Kidney capillary endothelial cell (primary cell): Measurements from ENCODE around the gene MYO16.

Source experiments
- DNase-seq: peaks from one replicate; pipeline ENCODE4 v3.0.0-alpha.2; 2018; ENCODE audit warnings: low spot score

Gene MYO16

DNA sequence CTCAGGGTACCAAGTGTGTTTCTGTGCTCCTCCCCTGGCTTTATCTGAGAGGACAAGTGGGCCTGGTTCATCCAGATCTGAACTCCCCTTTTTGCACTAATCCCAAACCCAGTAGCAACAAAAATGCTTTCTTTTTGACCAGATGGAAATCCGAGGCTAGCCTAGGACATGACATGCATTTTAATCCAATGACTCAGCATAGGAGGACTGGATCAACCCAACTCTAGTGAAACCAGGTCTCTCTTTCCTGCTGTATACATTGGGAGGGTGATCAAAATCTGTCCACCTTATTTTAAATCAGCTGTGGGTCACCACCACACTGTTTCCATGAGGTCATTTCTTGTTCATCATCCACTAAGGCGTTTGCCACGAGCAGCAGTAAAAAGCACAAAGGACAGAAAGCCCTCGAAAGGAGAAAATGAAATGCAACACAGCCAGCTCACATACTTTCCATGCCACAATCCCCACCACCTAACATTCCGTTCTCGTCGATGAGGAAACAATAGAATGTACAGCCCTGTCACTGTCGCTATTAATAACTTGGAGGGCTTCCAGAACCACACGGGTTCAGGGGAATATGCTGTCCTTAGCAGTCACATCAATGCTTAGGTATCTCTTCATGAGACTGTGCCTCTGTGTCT lies 614.0 kb downstream of the MYO16 start:
- no peak for DNase-seq

DNA sequence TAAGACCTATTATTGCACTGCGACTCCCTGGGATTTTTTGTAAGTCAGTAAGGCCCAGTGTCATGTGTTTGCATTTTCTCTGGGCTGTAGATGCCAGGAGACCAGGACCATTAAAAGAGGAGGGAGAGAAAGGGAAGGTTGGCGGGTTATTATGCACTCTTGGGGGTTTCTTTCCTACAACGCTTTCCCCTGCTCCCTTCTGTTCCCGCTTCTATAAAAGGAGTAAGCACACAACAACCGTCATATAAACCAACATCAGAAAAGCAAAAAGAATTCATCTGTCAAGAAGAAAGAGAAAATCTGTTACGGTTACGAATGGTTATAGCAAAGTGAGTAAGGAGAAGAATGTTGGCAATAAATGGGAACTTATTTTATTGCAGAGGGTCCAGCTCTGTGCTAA lies 615.2 kb downstream of the MYO16 start:
- no peak for DNase-seq

DNA sequence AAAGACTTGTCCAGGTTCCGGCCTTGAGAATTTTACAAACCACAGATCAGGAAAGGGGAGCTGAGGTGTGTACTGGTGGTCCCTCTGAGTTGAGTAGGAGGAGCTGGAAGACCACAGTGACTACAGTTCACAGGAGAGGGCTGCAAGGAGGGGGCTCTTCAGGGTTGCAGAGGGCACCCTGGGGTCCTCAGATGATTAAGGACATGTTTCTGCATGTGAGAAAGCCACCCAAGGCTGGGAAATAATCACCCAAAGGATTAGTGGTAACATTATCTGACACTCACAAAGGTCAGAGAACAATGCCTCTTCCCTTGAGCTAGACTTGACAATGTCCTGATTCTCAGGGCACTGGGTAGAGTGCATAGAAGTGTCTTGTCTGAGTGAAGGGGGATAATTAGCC lies 616.6 kb downstream of the MYO16 start:
- no peak for DNase-seq

DNA sequence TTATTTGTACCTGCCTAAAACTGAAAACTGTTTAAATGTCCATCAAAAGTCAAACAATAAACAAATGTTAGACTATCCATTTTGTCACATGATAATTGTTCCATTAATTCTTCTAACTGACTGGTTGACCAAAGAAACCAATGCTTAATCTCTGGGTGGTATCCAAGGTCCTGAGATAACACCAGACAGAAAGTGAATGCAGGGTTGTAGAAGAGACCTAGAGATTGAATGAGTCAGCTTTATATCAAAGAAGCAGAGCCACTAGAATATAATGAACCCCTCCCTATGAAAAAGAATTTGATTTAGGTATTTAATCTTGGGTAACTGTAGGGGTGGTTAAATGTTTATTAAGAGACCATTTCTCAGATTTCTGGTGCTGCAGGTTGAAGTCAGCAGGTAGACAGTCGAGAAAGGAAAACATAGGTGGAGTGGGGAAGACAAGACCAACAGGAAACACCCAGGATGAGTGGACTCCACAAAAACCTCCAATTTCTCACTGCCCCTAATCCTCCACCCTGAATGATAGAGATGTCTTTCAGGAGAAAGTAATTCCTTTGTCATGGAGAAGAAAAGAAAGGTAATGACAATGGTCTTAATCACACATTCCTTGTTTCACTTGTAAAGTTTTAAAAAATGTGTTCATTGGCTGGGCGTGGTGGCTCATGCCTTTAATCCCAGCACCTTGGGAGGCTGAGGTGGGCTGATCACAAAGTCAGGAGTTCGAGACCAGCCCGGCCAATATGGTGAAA lies 620.5 kb downstream of the MYO16 start:
- DNase-seq, result no peak

DNA sequence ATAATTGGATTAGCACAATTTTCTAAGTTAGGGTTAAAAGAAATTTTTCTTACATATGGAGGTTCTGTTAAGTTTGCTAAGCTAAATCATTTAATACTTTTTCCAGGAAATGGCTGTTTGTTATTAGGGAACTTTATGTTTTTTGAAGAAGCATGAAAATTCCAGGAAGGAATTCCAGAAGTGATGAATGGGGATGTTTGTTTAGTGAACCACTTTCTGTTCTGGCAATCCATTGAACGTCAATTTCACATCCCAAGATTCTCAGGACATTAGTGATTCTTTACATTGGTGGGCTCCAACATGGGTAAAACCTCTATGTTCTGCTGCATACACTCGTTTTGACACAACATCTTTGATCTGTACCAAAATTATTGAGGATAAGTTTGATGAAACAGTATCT lies 622.5 kb downstream of the MYO16 start:
- no peak for DNase-seq

DNA sequence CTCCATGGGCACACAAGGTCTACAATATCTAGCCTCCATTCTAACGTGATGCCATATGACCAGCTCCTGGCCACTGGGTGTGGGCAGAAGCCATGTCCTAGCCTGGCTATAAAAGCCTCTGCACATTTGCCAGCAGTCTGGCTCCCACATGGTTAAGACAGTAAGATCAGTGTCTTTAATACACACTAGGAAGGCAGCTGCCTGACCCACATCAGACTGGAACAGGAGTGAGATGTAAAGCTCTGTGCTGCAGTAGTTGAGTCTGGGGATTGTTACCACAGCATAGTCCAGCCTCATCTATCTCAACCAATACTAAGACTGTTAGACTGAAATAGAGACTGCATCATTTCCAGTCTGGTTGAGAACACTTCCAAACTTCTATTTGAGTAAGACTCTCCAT lies 623.9 kb downstream of the MYO16 start:
- no peak for DNase-seq

DNA sequence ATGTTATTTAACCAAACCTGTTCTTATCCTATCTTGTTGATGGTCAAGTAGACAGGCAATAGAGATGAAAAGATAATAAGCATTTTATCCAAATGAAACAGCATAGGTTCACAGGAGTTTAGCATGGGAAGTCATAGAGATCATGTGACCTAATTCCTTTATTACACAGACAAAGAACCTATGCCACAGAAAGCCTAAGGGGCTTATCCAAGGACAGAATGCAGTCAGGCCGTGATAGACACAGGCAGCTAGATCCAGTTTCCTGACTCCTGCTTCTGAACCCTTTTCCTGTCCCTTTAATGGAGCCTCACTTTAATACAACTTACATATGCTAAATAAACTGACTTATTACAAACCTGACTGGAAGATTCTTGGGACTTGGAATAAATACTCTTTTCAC lies 624.9 kb downstream of the MYO16 start:
- DNase-seq, result no peak

DNA sequence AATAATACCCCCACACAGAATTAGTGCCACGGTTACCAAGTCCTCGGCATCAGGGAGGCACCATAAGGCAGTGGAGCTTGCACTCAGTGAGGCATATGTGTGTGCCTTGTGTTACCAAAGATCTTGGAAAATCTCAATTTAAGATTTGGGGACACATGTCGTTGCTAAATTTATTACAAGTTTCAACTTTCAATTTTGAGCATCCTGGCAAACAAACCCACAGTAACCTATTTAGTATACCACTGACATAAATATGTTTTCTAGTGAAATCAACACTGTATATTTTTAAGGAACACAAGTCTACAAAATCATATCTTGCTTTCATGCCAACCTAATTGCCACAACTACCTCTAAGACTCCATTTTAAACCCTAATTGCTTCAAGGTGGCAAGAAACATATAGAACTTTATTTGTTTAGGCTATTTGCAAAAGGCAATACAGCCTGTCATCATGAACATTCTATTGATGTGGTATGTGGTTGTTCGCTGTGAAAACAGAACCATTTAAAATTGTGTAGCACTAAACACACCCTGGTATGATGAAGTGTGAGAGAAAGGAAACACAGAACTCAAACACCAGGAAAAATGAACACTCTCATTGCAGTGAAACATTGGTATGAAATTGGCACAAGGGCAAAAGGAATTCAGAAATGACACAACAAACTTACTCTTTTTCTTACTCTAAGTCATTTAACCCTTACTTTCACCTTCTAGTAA lies 625.9 kb downstream of the MYO16 start:
- no peak for DNase-seq

DNA sequence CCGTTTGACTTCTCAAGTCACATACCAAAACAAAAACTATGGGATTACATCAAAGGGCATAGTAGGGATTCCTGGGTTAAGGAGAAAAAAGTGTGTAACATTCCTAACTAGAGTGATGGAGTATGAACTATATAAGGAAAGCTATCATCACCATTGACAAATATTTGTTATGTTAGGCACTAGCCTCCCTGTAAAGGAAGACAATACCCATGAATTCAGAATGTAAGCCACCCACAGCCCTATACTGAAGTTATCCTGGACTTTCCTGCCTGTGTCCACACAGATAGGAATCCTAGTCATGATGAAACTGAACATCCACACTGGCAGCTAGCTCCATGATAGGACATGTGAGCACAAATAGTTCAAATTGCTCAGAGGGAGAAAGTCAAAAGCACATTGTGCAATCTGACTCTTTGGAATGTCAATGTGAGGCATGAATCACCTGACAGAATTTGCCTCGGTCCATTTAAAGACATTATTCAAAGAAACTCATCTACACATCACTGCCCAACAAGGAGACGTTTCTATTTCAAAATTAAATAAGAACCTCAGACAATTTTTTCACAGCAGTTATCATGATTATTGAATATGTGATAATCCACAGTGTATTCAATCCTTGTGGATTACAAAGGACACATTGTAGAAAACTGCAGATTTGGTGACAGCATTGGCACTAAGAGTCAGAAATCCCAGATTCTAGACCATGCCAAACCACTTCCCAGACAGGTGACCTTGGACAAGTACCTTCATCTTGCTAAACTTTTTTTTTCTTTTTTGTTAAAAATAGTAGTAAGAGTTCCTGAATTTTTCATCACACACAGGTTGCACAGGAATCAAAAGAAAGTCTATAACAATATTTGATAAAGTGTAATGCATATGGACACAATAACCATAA lies 627.7 kb downstream of the MYO16 start:
- DNase-seq, result no peak
